ENCODE measurements around the gene CRIP3.

CRIP3 gene

GRCh38 chr6:43263314-43264178 is 45.1 kb downstream of the CRIP3 start:
- Histone ChIP-seq H4K8ac (ENCODE audit: low read depth, low read length) (no peak overlapping the region), H2BK120ac (ENCODE audit: insufficient read depth, low read length, poor library complexity) (no peak overlapping the region), H3K4me1 (ENCODE audit: control insufficient read depth in 1 of 2, insufficient read depth in 2 of 2, low read length in 2 of 2) (peaks cover 0 to 2% of the 10 kb centered on the region in 2 experiments), H3K9me3 (ENCODE audit: insufficient read depth, low read depth, low read length) (no peaks in the 10 kb centered on the region), H4K91ac (ENCODE audit: low read depth, low read length) (no peak overlapping the region), H2AK5ac (ENCODE audit: low read length) (no peak overlapping the region), H3K4ac (ENCODE audit: low read depth, low read length) (no peak overlapping the region), H4K12ac (ENCODE audit: low read depth, low read length) (no peak overlapping the region), H3K23ac (ENCODE audit: low read length) (no peak overlapping the region), H2AFZ (ENCODE audit: insufficient read depth, low read length, poor library complexity) (no peak overlapping the region), H3K79me2 (ENCODE audit: control insufficient read depth, insufficient read depth, low read length, poor library complexity) (no peaks in the 10 kb centered on the region), H2BK12ac (ENCODE audit: low read length) (no peak overlapping the region), H3K14ac (ENCODE audit: low read length) (no peak overlapping the region), H3K9ac (ENCODE audit: low read length) (no peak overlapping the region), H3K18ac (ENCODE audit: low read length) (no peak overlapping the region), H3K36me3 (ENCODE audit: control insufficient read depth in 1 of 2, insufficient read depth in 2 of 2, low read length in 2 of 2) (no peaks in the 10 kb centered on the region), H3K79me1 (ENCODE audit: low read length) (no peaks in the 10 kb centered on the region), H3K27ac (ENCODE audit: low read depth, low read length) (no peak overlapping the region), H2BK5ac (ENCODE audit: low read depth, low read length, poor library complexity) (no peak overlapping the region), H3K27me3 (ENCODE audit: insufficient read depth, low read length) (no peaks in the 10 kb centered on the region), H3K4me2 (ENCODE audit: low read length) (no peak overlapping the region), H3K4me3 (ENCODE audit: low read depth, low read length) (no peak overlapping the region)
- no CpG with 5 or more reads among the region's 12 CpGs for WGBS (ENCODE audit: extremely low coverage, insufficient coverage, insufficient read length)
- peak; percentile 53 to 77 for DNase-seq

GRCh38 chr6:43262780-43263313 is 45.8 kb downstream of the CRIP3 start:
- DNase-seq, result no peak
- Histone ChIP-seq H3K27ac (ENCODE audit: low read depth, low read length) (no peak overlapping the region), H3K23ac (ENCODE audit: low read length) (no peak overlapping the region), H3K4ac (ENCODE audit: low read depth, low read length) (no peak overlapping the region), H2AFZ (ENCODE audit: insufficient read depth, low read length, poor library complexity) (no peak overlapping the region), H3K9me3 (ENCODE audit: insufficient read depth, low read depth, low read length) (no peaks in the 10 kb centered on the region), H3K79me1 (ENCODE audit: low read length) (no peaks in the 10 kb centered on the region), H2BK120ac (ENCODE audit: insufficient read depth, low read length, poor library complexity) (no peak overlapping the region), H4K12ac (ENCODE audit: low read depth, low read length) (no peak overlapping the region), H2BK12ac (ENCODE audit: low read length) (no peak overlapping the region), H4K91ac (ENCODE audit: low read depth, low read length) (no peak overlapping the region), H3K79me2 (ENCODE audit: control insufficient read depth, insufficient read depth, low read length, poor library complexity) (no peaks in the 10 kb centered on the region), H2AK5ac (ENCODE audit: low read length) (no peak overlapping the region), H3K9ac (ENCODE audit: low read length) (no peak overlapping the region), H3K4me2 (ENCODE audit: low read length) (no peak overlapping the region), H3K18ac (ENCODE audit: low read length) (no peak overlapping the region), H3K4me1 (ENCODE audit: control insufficient read depth in 1 of 2, insufficient read depth in 2 of 2, low read length in 2 of 2) (no peaks in the 10 kb centered on the region), H3K36me3 (ENCODE audit: control insufficient read depth in 1 of 2, insufficient read depth in 2 of 2, low read length in 2 of 2) (no peaks in the 10 kb centered on the region), H2BK5ac (ENCODE audit: low read depth, low read length, poor library complexity) (no peak overlapping the region), H3K4me3 (ENCODE audit: low read depth, low read length) (no peak overlapping the region), H3K14ac (ENCODE audit: low read length) (no peak overlapping the region), H3K27me3 (ENCODE audit: insufficient read depth, low read length) (no peaks in the 10 kb centered on the region), H4K8ac (ENCODE audit: low read depth, low read length) (no peak overlapping the region)
- WGBS (ENCODE audit: extremely low coverage, insufficient coverage, insufficient read length), result no CpG with 5 or more reads among the region's 39 CpGs

GRCh38 chr6:43262000-43262779 is 46.4 kb downstream of the CRIP3 start:
- Histone ChIP-seq H3K79me1 (ENCODE audit: low read length) (no peaks in the 10 kb centered on the region), H3K14ac (ENCODE audit: low read length) (no peak overlapping the region), H2AFZ (ENCODE audit: insufficient read depth, low read length, poor library complexity) (no peak overlapping the region)

GRCh38 chr6:43261198-43261597 is 47.4 kb downstream of the CRIP3 start:
- Histone ChIP-seq H4K8ac (ENCODE audit: low read depth, low read length) (no peak overlapping the region), H3K14ac (ENCODE audit: low read length) (no peak overlapping the region), H3K9me3 (ENCODE audit: insufficient read depth, low read depth, low read length) (no peaks in the 10 kb centered on the region), H2BK5ac (ENCODE audit: low read depth, low read length, poor library complexity) (no peak overlapping the region), H2BK120ac (ENCODE audit: insufficient read depth, low read length, poor library complexity) (no peak overlapping the region), H3K27ac (ENCODE audit: low read depth, low read length) (no peak overlapping the region), H3K27me3 (ENCODE audit: insufficient read depth, low read length) (no peaks in the 10 kb centered on the region), H3K4me3 (ENCODE audit: low read depth, low read length) (no peak overlapping the region), H3K79me2 (ENCODE audit: control insufficient read depth, insufficient read depth, low read length, poor library complexity) (no peaks in the 10 kb centered on the region), H2BK12ac (ENCODE audit: low read length) (no peak overlapping the region), H3K79me1 (ENCODE audit: low read length) (no peaks in the 10 kb centered on the region), H3K4me1 (ENCODE audit: control insufficient read depth in 1 of 2, insufficient read depth in 2 of 2, low read length in 2 of 2) (no peaks in the 10 kb centered on the region), H2AFZ (ENCODE audit: insufficient read depth, low read length, poor library complexity) (no peak overlapping the region), H3K9ac (ENCODE audit: low read length) (no peak overlapping the region), H3K18ac (ENCODE audit: low read length) (no peak overlapping the region), H3K4me2 (ENCODE audit: low read length) (no peak overlapping the region), H4K12ac (ENCODE audit: low read depth, low read length) (no peak overlapping the region), H2AK5ac (ENCODE audit: low read length) (no peak overlapping the region), H3K23ac (ENCODE audit: low read length) (no peak overlapping the region), H3K4ac (ENCODE audit: low read depth, low read length) (no peak overlapping the region), H3K36me3 (ENCODE audit: control insufficient read depth in 1 of 2, insufficient read depth in 2 of 2, low read length in 2 of 2) (no peaks in the 10 kb centered on the region), H4K91ac (ENCODE audit: low read depth, low read length) (no peak overlapping the region)
- no peak for DNase-seq
- no CpG with 5 or more reads among the region's 5 CpGs for WGBS (ENCODE audit: extremely low coverage, insufficient coverage, insufficient read length)

More at GRCh38 chr6:43262000-43262779, 46.4 kb downstream of the CRIP3 start:
- Histone ChIP-seq H3K4me3 (ENCODE audit: low read depth, low read length) (no peak overlapping the region), H3K4me2 (ENCODE audit: low read length) (no peak overlapping the region), H3K18ac (ENCODE audit: low read length) (no peak overlapping the region), H4K91ac (ENCODE audit: low read depth, low read length) (no peak overlapping the region), H2BK120ac (ENCODE audit: insufficient read depth, low read length, poor library complexity) (no peak overlapping the region), H2BK12ac (ENCODE audit: low read length) (no peak overlapping the region), H3K9ac (ENCODE audit: low read length) (no peak overlapping the region), H3K27ac (ENCODE audit: low read depth, low read length) (no peak overlapping the region), H3K79me2 (ENCODE audit: control insufficient read depth, insufficient read depth, low read length, poor library complexity) (no peaks in the 10 kb centered on the region), H2AK5ac (ENCODE audit: low read length) (no peak overlapping the region), H3K4me1 (ENCODE audit: control insufficient read depth in 1 of 2, insufficient read depth in 2 of 2, low read length in 2 of 2) (no peaks in the 10 kb centered on the region), H3K4ac (ENCODE audit: low read depth, low read length) (no peak overlapping the region), H3K27me3 (ENCODE audit: insufficient read depth, low read length) (no peaks in the 10 kb centered on the region), H3K36me3 (ENCODE audit: control insufficient read depth in 1 of 2, insufficient read depth in 2 of 2, low read length in 2 of 2) (no peaks in the 10 kb centered on the region), H3K9me3 (ENCODE audit: insufficient read depth, low read depth, low read length) (no peaks in the 10 kb centered on the region), H4K12ac (ENCODE audit: low read depth, low read length) (no peak overlapping the region), H2BK5ac (ENCODE audit: low read depth, low read length, poor library complexity) (no peak overlapping the region), H4K8ac (ENCODE audit: low read depth, low read length) (no peak overlapping the region), H3K23ac (ENCODE audit: low read length) (no peak overlapping the region)
- WGBS (ENCODE audit: extremely low coverage, insufficient coverage, insufficient read length), result no CpG with 5 or more reads among the region's 14 CpGs
- DNase-seq, result no peak

Measured in trophoblast cell (in vitro differentiated cells and primary cell).